Cerebellar cortex (tissue), 1 donor: Measurements from ENCODE around the gene HAUS7.

Experiments used
- DNase-seq: peaks from one replicate; pipeline ENCODE4 v3.0.0-alpha.2; 2015; ENCODE audit warnings: low spot score

Gene HAUS7

DNA sequence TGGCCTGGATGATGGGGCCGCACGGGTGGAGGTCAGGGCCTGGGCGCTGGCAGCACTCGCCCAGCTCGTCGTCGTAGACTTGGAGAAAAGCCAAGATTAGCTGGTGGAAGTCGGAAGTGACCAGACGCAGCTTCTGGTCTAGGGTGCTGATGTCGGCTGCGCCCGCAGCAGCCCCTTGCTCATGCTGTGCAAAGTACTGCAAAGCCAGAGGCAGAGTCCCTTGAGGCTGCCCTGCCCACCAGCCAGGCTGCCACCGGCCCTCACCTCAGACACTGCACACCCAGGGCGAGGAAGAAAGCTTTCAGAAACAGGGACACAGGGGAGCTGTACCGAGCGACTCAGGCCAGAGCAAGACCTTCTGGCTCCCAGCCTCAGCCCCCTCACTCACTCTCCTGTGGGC, 14.8 kb downstream of the HAUS7 start:
- no peak for DNase-seq

DNA sequence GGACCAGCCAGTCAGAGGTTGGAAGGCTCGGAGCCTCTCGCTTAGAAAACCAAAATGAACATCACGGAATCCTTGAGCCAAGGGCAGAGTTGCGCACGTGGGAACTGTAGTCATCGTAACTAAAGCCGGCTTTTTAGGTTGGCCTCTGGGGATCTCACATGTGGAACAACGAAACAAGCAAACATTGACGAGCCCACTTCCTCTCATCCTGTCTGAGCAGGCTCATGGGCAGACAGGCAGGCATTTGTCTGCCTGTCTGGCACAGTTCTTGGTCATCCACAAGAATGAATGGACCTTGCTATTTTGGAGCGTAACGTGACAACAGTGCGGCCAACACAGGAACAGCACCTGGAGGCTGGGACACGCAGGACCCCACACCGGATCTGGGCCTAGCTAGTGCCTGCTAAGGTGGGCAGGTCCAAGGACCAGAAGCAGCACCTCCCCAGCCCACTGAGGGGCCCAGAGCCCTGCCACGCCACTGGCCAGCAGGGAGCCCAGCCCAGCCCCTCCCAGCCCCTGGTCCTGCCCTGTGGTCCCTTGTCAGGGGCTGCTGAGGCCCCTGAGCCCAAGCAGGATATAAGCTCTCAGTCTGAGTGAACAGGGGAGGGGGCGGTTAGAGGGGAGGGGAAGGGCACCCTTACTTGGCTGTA, 15.3 kb downstream of the HAUS7 start:
- DNase-seq: no peak

DNA sequence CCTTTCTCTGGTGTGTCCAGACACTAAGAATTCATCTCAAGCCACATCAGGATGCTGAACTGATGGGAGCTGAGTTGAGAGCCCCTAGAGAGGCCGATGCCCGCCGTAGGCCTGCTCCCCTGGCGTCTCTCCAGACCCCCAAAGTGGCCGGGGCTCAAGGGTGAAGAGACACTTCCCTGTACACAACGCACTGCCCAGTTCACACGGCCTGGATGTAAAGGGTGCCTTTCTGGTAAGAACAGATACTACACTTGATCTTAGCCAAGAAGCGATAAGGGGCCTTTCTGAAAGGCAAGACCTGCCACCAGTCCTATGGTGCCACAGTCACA, 19.5 kb downstream of the HAUS7 start:
- DNase-seq: no peak

DNA sequence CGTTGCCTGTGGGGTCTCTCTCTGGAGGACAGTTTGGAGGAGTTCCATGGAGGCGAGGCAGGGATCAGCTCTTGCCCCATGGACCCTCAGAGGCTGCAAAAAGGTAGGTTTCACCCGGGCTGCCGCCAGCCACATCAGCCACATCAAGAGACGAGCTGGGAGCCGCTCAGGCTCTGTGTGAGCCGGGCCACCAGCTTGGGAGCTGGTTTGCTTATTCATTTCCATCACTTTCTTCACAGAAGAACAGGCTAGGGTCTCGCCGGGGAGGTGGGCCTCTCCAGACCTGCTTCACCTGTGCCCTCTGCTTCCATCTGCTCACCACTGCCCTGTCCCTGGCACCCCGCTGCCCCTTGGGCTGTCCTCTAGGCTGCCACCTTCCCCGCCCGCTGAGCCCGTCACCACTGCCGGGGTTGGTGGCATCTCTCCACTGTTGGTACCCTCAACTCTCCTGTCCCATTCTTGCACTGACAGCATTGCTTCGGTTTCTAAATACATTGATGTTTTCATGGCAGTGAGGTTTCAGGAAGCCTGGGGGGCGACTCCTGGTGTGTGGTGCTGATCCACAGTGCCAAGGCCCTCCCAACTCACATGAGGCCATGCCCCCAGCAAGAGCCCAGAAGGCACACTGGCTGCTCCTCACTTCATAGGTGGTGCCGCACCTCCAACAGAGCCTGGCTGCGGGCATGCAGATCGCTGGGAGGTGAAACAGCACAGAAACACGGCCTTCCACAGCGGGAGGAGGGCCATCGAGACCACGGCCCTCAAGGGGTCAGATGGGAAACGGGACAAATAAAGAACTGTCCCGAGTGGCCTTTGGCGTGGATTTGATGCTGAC, 20.0 kb downstream of the HAUS7 start:
- DNase-seq: no peak

DNA sequence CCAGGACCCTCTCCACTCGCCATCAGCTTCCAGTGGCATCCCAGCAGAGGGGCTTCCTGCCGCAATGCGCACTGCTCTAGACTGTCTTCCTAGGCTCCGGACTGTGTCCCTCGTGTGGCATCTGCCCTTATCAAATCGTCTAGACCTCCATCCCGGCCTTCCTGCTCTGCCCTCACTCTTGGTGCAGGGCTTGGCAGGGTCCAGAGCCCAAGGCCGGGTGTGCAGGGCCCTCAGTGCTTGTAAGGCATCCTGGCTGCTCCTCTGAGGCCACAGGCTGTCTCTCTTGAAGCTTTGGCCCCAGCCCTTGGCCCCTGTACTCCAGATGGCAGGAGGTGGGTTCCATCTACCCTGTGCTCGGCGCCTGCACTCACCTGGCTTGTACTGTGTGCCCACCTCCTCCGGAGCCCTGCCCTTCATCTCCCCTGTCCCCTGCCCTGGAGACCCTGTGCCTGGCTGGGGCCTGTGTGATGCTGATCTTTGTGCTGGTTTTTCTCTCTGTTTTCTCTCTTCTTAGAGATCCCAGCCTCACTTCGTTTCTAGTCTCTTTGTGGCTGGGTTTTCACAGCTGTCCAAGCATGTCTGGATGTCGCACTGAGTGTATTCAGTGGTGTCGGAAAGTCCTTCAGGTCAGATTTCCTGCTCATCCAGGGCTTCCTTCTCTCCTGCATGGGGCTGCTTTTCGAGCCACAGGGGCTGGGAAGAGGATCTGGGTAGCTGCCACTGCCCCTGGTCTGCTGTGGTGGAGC, 20.8 kb downstream of the HAUS7 start:
- DNase-seq: no peak

DNA sequence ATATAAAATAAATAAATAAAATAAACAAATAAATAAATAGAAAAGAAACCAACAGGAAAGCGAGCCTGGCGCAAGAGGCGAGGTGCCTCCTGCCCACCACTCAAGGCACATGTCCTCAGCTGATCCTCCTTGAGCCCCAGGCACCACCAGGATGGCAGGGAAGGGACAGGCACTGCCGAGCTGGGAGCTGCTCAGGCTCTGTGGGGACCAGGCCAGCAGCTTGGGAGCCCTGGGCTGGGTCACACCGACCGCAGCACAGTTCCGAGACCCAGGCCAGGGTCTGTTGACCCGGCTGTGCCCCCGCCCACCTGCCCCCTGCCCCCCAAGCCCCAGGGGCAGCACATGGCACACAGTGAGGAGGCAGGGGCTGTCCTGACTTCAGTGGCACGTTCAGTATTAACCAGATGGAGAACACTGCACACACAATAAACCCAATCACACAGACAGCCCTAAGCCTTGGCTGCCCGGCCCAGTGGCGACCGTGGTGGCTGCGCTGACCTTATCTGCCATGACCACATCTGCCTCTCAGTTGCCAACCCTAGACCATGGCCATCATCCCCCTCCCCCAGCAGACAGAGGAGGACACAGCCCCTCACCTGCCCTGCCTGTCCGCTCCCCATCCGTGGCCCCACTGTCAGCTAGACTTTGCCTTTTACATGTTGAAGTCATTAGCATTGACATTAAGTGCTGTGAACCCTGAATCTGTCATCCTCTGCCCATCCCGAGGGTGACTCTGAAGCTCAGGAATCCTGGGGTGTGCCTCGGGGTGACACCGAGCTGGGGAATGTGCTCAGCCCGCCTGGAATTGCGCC, 21.6 kb downstream of the HAUS7 start:
- DNase-seq: no peak

DNA sequence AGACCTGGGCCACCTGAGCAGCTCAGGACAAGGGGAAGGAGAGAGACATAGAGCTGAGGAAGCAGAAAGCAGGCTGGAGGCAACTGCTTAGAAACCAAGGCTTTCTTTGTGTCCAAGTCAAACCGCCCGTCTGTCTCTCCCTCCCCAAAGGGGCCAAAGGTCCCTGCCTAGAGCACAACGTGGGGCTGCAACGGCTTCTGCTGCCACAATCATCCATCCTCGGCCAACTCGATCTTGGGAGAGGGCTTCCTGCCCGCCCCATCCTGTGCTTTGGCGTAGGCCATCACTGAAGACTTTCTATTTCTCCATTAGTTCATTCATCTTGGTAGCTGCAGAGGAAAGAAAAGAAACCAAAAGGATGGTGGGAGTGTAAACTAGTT, 22.8 kb downstream of the HAUS7 start:
- no peak for DNase-seq

DNA sequence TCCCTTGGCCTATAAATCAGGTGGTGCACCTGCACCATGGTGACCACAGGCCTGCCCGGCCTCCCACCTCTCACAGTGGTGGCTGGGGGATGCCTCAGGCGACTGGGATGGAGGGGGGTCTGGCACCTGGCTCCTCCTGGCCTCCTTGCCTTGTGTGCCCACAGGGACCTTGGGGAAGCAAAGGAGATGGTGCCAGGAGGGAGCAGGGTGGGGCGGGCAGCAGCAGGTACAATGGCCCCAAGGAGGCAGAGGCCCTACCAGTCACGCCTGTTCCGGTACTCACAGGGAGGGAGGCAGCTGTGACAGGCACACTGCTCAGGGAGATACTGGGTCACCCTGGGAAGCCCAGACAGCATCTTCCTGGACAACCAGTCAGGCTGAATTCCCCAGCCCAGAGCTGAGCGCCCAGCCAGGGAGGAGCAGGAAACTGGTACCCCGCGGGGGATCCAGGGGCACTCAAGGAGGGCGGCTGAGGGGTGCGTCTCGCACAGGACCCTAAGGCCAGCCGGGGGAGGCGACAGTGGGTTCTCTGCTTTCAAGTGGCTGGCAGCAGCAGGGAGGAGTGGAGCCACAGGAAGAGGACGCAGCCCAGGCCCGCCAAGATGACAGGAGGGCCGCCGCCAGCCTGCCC, 23.3 kb downstream of the HAUS7 start:
- no peak for DNase-seq

DNA sequence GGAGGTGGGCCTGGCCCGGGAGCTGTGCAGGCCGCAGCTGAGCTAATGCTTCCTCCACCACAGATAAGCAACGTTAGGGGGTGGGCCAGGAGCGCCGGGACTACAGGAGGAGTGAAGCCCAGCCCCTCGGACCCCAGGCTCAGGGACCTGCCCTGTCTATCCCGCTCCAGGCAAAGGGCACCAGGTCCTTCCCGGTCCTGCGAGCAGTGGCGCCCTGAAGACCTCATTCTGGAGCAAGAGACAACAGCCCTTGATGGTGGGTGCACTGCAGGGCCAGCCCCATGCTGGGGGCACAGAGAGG, 23.8 kb downstream of the HAUS7 start:
- no peak for DNase-seq

DNA sequence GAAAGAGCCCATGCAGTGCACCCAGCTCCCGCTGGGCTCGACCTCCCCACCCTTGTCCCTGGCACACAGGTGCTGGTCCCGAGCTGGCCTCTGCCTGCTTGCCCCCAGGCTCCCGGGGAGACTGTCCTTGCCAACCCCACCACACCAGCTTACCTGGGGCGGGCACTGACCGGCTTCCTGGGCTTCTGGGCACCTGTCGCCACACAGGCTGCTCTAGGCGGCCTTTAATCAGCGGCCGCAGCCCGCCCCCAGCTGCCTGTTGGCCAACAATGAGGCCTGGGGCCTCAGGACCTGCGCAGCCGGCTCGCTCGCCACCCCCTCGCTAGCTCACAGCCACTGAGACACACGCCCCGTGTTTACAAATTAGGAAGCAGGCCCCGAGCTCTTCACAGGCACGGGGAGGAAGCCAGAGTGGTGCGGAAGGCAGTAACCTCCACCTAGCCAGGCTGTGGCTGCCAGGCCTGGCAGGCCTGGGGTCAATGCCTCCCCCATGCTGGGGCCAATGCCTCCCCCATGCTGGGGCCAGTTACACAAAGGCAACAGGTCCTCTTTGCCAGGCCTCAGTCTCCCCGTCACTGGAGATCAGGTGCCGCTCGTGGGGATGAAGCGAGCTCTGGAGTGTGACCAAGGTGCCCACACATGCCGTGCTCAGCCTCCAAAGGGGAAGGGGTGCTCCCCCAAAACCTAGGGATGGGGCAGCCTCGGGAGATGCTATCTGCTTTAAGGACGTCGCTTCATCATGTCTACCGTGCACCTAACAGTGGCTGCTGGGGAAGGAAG, 24.3 kb downstream of the HAUS7 start, which contains the start of gene TREX2:
Gene TREX2, minus strand, starts transcription at position 201 of the 780 bp plus-strand sequence. CDS start 626 bp downstream, outside the sequence.
- no peak for DNase-seq

DNA sequence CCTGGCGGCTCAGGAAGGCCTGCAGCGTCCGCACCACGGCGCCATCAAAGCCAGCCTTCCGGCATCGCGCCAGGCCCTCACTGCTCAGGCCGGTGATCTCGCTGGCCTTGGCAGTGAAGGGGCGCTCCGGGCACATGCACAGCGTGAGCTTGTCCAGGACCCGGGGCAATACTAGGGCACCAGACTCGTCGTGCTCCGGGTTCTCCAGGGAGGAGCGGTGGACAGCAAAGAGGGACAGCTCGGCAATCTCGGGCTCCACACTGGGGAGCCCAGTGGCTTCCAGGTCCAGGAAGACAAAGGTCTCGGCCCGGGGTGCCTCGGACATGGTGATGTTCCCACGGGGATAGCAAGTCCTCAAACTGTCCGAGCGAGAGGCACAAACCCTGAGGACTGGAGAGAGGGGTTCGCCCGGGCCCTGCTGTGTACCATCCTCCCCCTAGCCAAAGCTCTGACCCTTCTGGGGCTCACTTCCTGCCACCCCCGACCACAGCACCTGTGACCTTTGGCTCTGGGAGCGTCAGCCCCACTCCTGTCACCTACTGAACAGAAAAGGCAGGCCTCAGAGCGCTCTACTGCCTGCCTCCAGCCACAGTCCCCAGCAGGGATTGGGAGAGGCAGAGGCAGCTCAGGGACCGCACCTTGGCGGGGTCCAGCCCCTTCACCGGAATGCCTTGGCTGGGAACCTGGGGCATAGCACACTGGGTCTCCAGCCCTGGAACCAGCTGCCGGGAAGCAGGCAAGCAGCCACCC, 25.1 kb downstream of the HAUS7 start:
- no peak for DNase-seq

DNA sequence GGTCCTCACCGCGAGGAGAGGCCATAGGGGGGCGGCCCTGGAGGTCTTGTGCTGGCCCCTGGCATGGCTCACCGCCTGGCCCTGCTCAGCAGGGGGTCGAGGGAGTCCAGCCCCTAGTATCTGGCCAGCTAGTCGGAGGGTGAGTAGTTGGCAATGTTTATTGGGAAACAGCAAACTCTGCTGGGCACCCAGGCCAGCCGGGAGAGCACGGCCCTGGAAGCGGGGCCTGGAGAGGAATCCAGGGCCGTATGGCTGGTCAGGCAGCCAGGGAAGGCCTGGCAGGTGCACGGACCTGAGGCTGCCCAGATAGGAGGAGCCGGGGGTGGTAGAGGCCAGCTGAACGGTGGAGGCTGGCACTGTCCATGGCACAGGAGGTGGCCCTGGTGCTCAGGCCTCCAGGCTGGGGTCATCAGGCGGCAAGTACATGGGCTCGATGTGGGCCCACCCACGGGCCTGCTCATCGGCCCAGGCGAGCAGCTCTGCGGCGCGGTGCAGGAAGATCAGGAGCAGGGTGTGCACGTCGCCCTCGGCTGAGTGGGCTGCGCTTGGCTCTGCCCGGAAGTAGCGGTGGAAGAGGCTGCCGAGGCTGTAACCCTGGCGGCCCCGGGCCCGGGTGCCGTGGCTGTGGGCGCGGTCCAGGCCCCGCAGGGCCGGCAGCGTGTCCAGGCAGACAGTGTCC, 25.9 kb downstream of the HAUS7 start:
- no peak for DNase-seq

DNA sequence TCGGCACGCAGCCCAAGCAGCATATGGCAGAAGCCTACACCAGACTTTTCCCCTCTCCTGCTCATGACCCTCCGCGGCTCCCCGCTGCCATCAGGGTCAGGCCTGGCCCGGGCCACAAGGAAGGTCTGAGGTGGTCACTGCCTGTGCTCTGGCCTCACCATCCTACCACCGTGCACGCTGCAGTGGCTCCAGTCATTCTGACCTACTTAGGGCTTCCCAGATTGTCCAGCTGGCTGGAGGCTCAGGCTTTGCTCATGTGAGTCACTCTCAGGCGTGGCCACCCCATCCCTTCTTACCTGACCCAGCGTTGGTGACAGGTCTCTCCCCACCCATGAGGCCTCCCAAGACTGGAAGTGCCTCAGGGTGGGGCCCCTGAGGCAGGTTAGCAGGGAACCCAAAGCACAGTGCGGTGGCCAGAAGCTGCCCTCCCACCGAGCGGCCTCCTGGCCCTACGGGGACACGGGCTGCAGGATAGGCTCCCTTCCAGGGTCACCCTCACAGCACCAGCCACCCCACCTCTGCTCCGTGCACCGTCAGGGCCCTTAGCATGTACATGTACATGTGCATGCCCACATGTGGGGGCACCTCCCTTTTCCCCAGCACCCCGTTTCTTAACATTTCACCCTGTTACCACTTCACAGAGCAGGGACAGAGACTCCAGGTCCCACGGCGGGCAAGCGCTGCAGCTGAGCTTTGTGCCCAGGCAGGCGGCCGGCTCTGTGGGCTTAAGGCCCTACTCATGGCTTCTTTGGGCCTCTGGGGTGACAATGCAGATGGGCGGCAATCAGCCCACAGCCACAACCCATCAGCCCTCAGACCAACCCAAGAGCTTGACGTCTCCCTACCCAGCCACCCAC, 26.7 kb downstream of the HAUS7 start:
- peak; percentile 66 for DNase-seq

DNA sequence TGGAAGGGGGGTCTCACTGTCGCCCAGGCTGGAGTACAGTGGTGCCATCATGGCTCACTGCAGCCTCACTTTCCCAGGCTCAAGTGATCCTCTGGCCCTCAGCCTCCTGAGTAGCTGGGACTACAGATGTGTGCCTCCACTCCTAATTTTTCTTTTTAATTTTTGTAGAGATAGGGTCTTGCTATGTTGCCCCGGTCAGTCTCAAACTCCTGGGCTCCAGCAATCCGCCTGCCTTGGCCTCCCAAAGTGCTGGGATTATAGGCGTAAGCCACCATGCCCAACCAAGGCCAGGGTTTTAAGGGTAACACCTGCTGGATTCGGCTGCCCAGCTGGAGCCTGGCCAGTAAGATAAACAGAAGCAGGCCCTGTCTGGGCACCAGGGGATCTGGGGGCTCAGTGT, 27.9 kb downstream of the HAUS7 start:
- DNase-seq: no peak

DNA sequence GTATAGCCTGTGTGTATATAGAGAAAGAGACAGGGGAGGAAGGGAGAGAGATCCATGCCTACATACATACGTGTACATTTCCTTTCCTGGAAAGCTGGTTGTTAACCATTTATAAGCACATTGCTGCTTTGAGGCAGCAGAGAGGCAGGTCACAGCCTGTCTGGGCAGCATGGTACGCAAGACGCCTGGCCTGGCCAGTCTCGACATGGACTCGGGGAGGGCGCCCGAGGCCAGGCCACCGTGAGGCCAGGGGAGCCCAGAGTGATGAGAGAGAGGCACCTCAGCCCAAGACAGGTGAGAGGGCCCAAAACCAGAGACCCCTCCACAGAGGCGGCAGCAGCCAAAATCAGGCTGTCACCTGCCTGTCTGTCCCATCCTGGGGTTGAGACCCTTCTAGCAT, 28.4 kb downstream of the HAUS7 start:
- DNase-seq: no peak

DNA sequence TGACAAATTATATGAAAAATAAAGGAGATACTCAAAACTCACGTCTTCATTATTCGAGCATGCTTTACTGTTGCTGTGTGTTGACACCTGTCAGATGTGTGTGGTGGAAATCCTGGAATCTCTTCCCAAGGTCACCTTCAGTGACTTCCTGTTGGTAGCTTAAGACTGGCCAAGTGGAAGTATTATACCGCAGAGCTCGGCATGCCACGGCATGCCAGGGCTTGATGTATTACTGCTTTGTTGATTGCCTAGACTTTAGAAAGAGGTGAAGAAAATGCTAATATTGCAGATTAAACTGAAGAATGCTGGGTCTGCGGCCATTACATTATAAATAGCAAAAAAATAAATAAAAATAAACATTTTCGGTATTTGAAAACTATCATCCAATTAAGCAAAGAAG, 29.1 kb downstream of the HAUS7 start:
- no peak for DNase-seq

DNA sequence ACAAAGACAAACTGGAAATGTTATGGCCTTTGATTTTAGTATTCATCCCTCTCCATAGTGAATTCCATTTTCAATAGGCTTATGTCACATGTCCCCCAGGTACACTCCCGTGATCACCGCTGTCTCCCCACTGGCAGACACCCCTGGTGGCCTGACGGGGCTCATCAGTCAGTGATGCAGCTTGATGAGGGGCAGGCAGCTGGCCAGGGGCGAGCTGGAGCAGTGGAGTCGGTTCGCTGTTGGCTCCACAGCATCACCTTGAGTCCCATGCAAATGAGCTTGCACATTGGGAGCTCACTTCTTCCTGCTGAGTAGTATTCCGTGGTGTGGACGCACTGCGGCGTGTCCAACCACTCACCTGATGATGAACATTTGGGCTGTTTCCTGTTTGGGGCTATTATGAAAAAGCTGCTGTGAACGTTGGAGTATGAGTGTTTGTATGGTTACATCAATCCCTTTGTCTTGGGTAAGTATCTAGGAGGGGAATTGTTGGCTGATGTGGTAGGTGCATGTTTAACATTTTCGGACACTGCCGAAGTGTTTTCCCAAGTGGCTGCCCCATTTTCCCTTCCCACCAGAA, 29.7 kb downstream of the HAUS7 start:
- DNase-seq: no peak

DNA sequence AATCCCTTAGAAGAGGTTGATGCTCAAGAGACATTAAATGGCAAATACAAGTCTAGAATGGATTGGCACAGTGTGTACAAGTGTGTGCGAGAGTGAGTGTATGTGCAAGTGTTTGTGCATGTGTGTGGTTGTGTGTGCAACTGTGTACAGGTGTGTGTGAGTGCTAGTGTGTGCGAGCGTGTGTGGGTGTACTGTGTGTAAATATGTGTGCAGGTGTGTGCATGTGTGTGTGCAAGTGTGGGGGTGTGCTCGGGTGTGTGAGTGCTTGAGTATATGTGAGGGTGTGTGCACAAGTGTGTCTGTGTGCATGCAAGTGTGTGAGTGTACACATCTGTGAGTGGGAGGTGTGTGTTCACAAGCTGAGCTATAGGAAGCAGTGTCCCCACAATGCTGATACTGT, 30.4 kb downstream of the HAUS7 start:
- DNase-seq: no peak
